Measurements from ENCODE around the gene ABLIM1.

GRCh38 chr10:114498413-114499111, 159.5 kb downstream of the ABLIM1 start:
- TF ChIP-seq POLR2AphosphoS5 (IDR thresholded peaks at IDR 0.05) (no peak), CTCF (IDR thresholded peaks at IDR 0.05) (no peak), POLR2A (IDR thresholded peaks at IDR 0.05; ENCODE audit: low read depth) (no peak)

All from esophagus muscularis mucosa (tissue), 3 donors.